Fibroblast of pulmonary artery (primary cell): ENCODE results near the gene MAGEA11.
"Not testable (repeated sequence)": the region's sequence is repeated elsewhere in the genome, so short reads cannot be mapped to it uniquely, and the experiment has no call there.

ENCODE experiments used
- DNase-seq: peaks from one replicate; pipeline ENCODE4 v3.0.0-alpha.2; 2010; ENCODE audit warnings: low read depth
- H3K4me3 ChIP-seq: replicated peaks from 2 replicates; pipeline ENCODE4 v1.5.1; 2011; ENCODE audit warnings: low read depth, mild to moderate bottlenecking, control low read depth, low read length, moderate library complexity
- CTCF ChIP-seq: IDR thresholded peaks from 2 replicates; pipeline ENCODE4 v1.5.1; 2011; ENCODE audit warnings: mild to moderate bottlenecking, control low read depth, low read length, inconsistent platforms; ENCODE audit errors: missing control alignments

MAGEA11 gene, protein sequence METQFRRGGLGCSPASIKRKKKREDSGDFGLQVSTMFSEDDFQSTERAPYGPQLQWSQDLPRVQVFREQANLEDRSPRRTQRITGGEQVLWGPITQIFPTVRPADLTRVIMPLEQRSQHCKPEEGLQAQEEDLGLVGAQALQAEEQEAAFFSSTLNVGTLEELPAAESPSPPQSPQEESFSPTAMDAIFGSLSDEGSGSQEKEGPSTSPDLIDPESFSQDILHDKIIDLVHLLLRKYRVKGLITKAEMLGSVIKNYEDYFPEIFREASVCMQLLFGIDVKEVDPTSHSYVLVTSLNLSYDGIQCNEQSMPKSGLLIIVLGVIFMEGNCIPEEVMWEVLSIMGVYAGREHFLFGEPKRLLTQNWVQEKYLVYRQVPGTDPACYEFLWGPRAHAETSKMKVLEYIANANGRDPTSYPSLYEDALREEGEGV

DNA sequence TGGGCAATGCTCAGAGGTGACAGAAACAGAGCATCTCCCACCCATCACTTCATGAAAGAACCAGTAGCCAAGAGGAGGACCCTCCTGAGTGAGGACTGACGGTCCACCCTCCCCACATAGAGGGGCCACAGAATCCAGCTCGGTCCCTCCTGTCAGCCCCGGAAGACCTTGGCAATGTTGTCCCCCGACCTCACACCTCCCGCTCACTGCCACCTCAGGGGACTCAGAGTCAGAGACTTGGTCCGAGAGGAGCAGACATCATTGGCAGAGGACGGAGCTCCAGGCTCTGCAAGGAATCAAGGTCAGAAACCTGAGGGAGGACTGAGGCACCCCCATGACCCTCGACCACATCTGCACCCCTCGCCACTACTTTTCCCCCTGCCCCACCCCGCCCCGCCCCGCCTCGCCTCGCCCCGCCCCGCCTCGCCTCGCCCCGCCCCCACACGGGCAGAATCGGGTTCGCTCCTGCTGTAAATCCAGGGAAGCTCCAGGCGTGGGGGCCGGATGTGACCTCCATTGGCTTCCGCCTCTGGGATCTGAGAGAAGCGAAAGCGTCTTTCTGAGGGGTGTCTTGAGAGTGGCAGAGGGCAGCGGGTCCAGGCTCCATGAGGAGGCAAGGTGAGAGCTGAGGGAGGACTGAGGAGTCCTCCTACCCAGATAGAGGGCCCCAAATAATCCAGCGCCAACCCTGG lies at the start of gene MAGEA11:
Gene MAGEA11 (plus strand): TSS at position 516 of the 692 bp plus-strand sequence. CDS start 1,100 bp downstream, outside the sequence.
- TF ChIP-seq CTCF, result no peak
- no peak for DNase-seq
- H3K4me3 ChIP-seq, result no peak within 1 kb of the TSS

DNA sequence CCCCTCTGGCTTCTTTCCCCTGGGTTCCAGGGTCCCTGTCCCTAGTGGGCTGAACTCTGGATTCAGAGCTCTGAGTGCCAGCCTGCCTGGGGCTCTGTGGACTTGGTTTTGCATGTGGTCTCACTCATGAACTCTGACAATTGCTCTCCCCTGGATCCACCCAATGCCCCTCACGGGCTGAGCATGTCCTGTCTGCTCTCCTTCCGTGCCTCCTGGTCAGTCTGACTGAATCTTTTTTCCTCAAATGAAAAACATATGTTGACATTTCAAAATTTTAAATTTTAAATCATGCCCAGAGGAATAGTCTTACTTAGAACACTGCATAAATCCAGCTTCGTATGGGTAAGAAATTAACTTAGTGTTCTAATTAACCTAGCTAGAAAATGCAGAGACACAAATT lies 36.8 kb upstream of the MAGEA11 start:
- not testable (repeated sequence) for DNase-seq, H3K4me3 ChIP-seq

GRCh38 chrX:149675554-149675953 lies 36.3 kb upstream of the MAGEA11 start:
- not testable (repeated sequence) for H3K4me3 ChIP-seq, DNase-seq

- not testable (repeated sequence) for H3K4me3 ChIP-seq, DNase-seq
Observed at GRCh38 chrX:149679164-149679678, 32.6 kb upstream of the MAGEA11 start.

GRCh38 chrX:149681182-149681581 lies 30.7 kb upstream of the MAGEA11 start:
- no peak overlapping the region for H3K4me3 ChIP-seq
- no peak for DNase-seq
- TF ChIP-seq CTCF, result no peak

DNA sequence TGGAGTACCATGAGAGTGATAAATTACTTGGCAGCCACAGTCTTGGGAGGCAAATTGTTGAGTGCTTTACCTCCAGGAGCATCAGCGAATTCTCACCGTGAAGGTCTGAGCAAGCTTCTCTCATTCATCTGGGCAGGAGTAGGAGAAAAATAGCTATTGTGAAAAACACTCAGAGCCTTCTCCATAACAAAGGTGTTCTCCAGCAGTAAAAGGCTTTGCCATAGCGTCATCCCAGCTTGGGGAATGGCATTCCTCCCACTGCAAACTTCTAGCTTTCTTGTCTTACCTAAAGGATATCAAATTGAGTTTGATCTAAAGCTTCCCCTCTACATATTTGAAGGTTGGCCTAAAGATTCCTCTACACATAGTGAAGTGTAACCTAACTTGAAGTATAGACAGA lies 29.8 kb upstream of the MAGEA11 start:
- H3K4me3 ChIP-seq, result no peak overlapping the region
- no peak for DNase-seq
- TF ChIP-seq CTCF, result no peak

DNA sequence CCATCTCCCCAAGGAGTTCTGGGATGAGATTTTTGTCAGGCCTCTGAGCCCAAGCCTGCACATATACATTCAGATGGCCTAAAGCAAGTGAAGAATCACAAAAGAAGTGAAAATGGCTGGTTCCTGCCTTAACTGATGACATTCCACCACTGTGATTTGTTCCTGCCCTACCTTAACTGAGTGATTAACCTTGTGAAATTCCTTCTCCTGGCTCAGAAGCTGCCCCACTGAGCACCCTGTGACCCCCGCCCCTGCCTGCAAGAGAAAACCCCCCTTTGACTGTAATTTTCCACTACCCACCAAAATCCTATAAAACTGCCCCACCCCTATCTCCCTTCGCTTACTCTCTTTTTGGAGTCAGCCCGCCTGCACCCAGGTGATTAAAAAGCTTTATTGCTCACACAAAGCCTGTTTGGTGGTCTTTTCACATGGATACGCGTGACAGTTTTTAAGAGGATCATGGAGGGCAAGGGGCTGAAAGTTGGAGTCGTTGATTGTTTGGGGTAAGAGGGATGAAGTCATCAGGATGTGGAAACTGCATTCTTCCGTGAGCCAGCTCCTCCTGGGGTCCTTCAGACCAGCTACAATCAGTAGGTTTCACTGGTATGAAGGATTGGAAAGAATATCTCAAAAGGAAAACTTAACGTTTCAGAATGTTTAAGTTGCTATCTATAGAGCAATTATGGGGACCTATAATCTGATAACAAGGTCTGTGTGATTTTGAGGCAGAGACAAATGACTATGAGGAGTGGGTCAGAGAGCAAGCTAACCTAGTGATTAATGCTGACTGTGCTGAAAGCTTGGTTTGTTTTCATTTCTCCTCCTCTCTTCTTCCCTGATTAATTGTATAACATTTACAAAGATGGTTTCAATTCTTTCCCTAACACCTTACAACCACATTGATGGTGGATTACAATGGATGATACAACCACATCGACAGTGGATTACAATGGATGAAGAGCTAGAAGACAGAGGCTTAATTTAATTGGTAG lies 28.6 kb upstream of the MAGEA11 start:
- H3K4me3 ChIP-seq, result no peak overlapping the region
- DNase-seq, result no peak
- TF ChIP-seq CTCF, result no peak
